ENCODE results near the gene JAK1.
"Not testable (repeated sequence)": the region's sequence is repeated elsewhere in the genome, so short reads cannot be mapped to it uniquely, and the experiment has no call there.

JAK1 gene

DNA sequence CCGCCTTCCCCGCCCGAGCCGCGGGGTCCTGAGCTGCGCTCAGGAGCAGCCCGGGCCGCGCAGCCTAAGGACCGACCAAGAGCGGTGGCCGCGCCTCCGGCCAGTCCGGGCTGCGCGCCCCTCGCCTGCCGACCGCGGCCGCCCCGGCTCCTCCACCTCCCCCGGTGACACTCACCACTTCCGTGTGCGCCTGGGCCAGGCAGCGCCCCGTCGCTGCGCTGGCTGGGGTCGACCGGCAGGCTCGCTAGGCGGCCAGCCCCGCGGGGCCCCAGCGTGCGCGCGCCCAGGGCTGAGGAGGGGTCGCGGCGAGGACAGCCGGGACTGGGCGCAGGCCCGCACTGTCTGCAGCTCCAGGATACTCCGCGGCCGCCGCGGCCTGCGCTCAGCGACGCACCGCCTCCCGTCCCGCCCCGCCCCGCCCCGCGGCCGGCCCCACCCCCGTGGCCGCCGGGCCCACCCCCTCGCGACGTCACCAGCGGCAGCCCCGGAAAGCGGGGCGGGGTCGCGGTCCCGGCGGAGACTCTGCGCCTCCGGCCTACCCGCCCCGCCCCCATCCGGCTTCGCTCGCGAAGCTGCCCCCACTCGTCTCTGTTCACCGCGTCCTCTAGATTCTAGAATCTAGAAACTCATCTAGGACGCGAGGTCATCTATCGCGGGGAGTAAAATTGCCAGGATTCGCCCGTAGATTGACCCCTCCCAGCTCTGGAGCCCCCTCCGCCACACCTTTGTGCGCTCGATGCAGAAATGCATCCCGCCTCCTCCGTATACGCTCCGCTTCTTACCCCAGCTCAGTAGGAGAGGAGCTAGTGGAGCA, at the start of gene JAK1:
Gene JAK1, minus strand, starts transcription at position 392 of the 814 bp plus-strand sequence. CDS start 80,285 bp downstream, outside the sequence.
- peak; percentile 91 for DNase-seq

GRCh38 chr1:65014321-65014720, 48.0 kb upstream of the JAK1 start:
- DNase-seq, result no peak

GRCh38 chr1:65011983-65012382, 45.6 kb upstream of the JAK1 start:
- no peak for DNase-seq

GRCh38 chr1:65009724-65010420, 43.5 kb upstream of the JAK1 start:
- no peak for DNase-seq

DNA sequence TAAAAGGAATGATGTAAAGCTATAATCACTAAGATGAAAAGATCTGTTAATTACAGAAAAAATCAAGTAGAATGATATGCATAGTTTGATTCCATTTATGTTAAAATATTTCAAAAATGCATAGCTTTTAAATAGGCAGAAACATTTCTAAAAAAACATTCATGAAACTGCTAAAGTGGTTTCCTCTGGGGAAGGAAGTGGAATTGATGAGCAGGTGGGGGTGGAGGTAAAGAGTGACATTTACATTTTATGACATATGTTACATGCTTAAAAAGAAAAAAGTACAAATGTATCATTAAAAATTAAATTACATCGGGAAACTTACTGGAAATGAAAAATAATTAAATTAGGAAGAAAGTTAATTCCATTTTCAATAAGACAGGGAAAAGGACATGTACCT, 42.8 kb upstream of the JAK1 start:
- DNase-seq, result no peak

DNA sequence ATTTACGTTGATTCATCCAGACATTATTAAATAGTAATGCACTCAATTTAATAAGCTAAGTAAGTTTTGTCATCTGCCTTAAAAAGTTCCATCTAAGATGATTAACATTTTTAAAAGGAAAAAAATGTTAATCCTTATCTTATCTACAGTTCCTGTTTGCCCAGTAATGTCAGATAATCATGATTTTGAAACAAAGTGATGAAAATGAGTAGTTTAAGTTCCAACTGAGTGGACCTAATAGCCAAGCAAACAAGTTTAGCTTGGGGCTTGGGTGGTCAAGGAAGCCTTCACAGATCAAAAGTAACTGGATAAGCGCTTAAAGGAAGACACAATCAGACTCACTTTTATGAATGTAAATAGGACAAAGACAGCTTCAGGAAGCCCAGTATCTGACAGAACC, 40.5 kb upstream of the JAK1 start:
- DNase-seq, result no peak

GRCh38 chr1:65003316-65003664, 36.9 kb upstream of the JAK1 start:
- DNase-seq, result no peak

DNA sequence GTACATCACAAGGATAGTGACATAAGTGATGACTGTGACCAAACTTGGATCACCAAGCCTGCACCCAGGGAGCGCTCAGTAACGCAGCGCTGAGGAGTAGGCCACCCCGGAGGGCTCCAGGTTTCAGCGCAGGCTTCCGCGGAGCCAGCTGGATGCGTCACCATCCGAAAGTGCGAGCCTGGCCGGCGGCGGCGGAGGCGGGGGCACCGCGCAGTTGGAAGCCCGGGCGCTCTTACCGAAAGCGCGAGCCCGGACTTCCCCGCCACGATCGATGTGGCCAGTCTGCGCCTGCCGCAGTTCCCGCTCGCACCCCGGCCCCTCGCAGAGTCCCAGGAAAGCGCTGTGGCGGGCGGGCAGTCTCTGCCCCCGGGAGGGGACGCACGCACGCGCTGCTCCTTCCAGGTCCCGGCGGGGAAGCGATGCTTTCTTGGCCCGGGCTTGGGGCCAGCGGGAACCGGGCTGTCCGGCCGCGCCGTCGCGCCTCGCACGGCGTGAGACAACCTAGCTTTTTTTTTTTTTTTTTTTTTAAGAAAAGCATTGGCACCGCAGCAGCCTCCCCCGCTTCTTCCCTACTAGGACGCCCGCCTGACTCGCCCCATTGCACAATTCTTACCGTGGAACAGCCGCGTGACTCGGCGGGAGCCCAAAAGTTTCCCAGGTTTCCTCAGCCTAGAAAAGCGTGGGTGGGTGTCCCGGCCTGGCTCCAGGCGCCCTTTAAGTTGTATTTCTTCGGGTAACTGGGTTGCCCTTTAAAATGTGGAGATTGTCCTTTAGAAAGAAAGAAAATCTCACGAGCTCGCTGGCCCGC, 36.4 kb upstream of the JAK1 start:
- DNase-seq, result peak; percentile 85

DNA sequence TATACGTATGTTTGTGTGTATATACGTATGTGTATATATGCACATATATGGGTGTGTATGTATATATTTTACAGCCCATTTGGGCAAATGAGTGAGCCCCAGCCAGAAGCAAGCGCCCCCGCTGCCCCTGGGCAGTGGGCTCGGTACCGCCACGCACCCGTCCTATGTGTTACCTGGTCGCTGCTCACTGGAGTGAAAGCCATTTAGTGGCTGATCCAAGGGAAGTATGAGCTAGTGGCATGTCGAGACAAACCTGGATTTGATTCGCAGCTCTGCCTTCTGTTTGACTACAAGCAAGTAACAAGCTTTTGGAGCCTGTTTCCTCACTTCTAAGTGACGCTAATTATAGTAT, 35.8 kb upstream of the JAK1 start:
- DNase-seq, result no peak

DNA sequence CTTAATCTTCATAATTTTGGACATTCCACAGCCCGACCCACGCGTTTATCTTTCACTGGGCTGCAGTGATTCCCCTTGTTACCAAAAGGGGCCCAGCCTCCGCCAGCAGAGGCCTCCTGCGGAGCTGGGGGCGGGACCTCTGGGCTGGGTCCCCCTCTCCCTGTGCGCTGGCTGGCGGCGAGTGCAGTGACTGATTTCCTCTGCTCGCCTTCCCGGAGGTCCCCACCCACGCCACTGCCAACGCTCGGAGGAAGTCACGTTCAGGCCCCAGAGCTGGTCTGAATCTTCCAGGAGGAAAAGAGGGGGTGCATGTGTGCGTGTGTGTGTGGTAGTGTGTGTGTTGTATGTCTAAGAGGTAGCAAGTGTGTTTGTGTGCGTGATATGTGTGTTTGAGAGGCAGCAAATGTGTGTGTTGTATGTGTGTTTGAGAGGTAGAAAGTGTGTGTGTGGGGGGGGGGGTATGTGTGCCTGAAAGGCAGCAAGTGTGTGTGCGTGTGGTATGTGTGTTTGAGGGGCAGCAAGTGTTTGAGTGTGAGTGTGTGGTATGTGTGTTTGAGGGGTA, 35.0 kb upstream of the JAK1 start:
- peak; percentile 78 for DNase-seq

GRCh38 chr1:64998425-64998948, 32.1 kb upstream of the JAK1 start:
- not testable (repeated sequence) for DNase-seq

DNA sequence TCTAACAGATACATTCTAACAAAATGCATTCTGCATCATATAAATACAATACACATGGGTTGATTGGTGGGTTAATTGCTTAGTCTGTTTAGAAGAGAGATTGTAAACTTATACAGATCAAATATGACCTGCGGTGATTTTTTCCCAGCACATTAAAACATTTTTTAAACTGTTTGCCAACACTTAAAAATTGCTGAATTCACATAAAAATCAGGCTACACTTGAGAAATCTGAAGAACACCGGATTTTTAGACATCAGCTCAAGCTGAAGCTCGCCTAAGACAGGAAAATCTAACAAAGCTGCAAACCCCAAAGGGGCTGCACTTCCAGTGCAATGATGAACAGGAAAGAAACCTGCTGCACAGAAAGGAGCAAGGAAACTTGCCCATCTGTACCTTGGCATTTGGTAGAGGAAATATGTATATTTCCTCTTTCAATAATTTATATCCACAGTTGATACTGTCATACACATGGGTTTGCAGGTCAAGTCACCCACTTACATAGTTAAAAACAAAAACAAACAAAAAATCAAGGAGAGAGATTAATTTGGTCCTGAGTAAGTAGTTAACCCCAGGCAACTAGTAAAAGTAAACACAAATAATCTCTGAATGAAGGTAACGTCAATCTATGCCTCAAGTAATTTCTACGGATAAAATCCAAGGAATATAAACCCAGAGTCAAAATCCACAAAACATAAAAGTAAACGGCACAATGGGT, 30.4 kb upstream of the JAK1 start:
- no peak for DNase-seq

- DNase-seq, result no peak
Observed at GRCh38 chr1:64995316-64995715, 29.0 kb upstream of the JAK1 start.

DNA sequence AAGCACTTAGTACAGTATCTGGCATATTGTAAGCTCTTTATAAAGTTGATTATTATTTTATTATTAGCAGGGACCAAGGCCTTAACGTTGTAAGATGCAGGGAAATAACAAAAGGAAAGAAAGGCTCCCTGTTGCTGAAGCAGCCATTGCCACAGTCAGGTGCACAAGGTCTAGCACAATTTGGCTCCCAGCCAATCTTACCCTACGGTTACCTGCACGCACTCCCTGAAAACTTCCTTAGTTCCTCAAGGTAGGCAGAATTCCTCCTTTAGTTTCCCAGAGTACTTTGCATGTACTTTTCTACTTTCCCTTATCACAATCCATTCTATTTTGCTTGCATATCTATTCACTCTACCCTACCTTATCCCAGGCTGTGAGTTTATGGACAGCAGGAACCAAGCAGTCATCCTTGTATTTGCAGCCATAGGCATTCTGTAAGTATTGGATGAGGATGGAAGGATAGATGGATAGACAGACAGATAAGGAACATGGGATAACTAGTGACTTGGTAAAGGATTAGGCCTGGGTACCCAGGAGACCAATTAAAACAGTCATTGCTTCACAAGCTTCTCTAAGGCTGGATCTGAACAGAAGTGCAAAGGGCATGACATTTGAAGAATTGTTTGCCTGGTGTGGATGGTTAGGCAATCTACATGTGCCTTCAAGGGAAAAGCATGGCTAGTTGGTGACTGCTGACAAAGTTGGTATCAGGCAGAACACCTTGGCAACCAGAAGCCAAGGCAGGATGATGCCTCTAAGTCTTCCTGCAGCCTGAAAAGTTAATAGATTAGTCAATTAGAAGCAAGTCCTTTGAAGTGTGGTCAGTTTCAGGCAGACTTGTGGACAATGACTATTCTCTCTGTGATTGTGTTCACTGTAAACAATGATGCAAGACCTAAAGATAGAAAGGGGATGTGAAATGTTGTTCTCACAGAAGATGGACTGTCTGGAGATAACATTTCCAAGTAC, 20.8 kb upstream of the JAK1 start:
- no peak for DNase-seq

DNA sequence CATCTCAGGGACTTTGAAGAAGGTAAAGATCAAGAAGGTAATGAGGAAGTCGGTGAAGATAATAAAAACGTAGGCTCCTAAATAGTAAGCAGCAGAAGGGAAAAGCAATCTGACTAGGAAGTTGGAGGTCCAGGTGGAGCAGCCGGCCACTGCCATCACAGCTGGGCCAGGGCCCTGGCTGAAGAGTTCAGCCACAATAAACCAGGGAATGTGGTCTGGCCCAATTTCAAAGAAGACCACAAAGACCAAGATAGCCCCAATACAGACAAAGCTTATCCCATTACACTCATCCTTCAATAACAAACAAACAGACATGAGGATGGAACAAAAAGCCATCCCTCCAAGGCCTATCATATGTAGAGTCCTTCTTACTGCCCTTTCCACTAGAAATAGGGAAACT, 18.4 kb upstream of the JAK1 start:
- DNase-seq, result no peak

DNA sequence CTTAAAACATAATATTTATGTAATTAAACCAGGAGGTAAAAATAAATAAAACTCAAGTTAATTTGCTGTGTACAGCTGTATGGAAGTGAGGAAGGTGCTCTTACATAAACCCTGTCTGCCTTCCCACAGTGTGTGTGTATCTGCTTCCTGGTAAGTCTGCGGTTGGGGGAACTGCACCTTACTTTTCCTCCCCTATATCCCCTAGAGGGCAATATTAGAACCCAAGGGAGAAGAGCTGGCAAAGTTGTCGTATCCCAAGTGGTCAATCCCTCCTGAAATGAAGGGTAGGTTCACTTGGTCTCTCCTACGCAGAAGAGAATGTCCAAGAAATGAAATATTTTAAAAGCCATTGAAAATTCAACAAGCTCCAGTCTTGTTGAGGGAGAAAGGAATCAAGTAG, 17.8 kb upstream of the JAK1 start:
- no peak for DNase-seq

GRCh38 chr1:64983110-64983509, 16.8 kb upstream of the JAK1 start:
- DNase-seq, result no peak

DNA sequence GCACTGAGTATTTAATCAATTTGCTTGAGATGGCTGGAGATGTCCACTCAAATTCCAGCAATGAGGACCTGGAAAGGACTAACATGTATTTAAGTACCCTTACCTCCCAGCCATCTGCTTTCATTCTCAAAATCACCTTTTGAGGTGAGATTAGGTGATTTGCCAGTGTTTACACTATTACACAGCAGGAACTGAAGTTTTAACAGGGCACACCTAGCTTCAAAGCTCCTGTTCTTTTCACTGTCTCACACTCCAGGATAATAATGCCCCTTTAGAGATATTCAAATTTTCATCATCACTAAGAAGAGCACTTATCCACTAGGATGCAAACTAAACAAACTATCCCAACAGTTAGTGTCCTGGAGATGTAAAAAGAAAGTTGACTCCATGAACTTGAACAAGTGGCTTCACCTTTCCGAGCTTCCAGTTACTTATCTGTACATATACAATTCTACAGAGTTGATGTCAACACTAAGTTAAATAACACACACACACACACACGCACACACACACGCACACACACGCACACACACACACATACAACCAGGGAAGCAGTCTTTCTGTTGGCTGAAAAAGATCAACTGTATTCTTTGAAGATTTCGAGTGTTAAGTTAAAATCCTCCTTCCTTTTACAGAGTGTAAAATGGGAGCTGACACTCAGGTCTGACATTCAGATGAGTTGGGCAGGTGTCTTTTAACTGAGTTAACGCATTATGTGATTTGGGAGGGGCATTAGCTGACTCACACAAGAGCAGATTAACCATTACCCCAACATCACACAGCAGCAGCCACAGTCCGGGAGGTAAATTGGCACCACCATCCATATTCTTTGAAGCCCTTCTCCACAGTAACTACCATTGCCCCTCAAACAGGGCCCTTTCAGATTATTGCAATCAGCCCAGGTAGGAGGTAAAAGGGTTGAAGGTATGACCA, 15.5 kb upstream of the JAK1 start:
- DNase-seq, result no peak

GRCh38 chr1:64980745-64981600, 14.6 kb upstream of the JAK1 start:
- DNase-seq, result no peak

All from activated T-cell treated with anti-CD3 and anti-CD28 coated beads, Interleukin-2, amount 50 U/mL, for 1 hour (primary cell).